HG02870 (cell line): ENCODE results near the gene CAB39.

ENCODE experiments used
- ATAC-seq: cut with Tn5 transposase; IDR thresholded peaks from one replicate; pipeline ENCODE4 v1.9.1; 2021; ENCODE audit warnings: mild to moderate bottlenecking, moderate library complexity; ENCODE audit not compliant: unreplicated experiment

CAB39 gene

GRCh38 chr2:230811508-230811907 is 98.9 kb downstream of the CAB39 start:
- no peak for ATAC-seq

DNA sequence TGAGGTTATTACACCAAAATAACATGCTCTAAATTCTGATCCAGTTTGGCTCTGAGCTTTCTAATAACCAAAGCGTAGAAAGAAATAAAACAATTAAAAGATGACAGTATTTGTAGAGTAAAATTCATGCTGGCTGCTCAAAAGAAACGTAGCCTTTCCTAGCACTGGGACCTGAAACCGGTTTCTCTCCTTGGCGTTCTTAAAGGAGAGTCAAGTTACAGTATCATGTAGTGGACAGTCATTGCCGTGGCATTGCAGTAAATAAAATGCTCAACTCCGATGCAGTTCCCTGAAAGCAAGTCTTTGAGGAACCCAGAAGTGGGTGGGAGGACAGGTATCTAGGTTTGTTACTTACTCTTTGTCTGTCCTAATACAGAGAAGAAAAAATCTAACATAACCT is 99.4 kb downstream of the CAB39 start:
- ATAC-seq, result no peak

GRCh38 chr2:230814616-230815015 is 102.0 kb downstream of the CAB39 start:
- no peak for ATAC-seq

- no peak for ATAC-seq
Measured at GRCh38 chr2:230815088-230815487, 102.4 kb downstream of the CAB39 start.

- no peak for ATAC-seq
Measured at GRCh38 chr2:230816735-230817134, 104.1 kb downstream of the CAB39 start.

GRCh38 chr2:230819433-230819832 is 106.8 kb downstream of the CAB39 start:
- no peak for ATAC-seq

DNA sequence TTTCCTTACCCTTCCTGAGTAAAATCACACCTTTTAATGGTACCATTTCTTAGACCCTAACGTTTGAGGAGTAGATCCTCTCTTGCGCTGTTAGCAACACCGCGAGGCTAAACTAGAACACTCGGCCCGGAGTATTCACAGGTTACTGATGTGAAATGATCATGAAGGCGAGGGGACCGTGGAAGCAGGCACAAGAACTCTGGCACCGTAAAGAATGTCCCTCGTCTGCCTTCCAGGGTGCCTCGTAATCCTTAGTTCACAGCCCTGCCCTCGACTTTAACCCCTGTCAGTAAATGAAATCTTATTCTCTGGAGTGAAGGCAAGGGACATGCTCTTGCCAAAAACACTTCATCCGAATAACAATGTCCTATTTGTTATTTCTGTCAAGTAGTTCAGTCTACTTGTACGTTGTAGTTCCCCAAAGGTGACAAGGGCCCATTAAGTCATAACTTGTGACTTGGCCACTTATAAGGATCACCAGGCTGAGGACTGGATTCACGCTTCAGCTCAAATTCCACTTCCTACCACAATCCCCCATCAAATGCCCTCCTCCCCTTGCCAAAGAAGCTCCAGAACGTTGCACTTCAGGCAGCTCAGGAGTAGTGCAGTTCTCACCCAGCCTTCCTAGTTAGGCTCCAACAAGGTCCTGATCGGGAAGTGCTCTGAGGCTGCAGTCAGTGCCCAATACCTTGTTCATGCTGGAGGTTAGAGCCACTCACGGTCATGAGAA is 108.8 kb downstream of the CAB39 start:
- ATAC-seq, result no peak

DNA sequence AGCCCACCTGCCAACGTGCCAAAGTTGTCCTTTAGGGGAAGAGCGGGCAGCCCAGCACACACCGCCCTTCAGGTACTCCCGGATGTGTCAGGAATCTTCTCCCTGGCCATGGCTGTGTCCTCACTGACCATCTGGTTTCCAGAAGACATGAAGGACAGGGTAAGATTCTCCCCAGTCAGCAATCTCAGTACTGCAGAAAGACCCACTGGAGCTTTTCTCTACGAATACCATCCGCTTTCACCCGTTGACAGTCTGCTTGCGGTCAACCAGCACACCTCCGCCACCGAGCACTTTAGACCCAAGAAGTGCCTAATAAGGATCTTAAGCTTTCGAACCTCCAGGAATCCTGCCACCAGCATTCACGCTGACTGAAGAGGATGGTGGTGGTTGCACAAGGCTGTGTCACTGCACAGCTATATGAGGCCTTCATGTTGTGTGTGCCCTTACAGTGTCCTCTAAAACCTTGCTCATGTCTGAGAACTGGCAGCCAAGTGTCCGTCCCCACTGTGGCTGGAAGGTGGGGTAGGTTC is 109.4 kb downstream of the CAB39 start:
- no peak for ATAC-seq

GRCh38 chr2:230823264-230823964 is 110.8 kb downstream of the CAB39 start:
- ATAC-seq, result no peak

DNA sequence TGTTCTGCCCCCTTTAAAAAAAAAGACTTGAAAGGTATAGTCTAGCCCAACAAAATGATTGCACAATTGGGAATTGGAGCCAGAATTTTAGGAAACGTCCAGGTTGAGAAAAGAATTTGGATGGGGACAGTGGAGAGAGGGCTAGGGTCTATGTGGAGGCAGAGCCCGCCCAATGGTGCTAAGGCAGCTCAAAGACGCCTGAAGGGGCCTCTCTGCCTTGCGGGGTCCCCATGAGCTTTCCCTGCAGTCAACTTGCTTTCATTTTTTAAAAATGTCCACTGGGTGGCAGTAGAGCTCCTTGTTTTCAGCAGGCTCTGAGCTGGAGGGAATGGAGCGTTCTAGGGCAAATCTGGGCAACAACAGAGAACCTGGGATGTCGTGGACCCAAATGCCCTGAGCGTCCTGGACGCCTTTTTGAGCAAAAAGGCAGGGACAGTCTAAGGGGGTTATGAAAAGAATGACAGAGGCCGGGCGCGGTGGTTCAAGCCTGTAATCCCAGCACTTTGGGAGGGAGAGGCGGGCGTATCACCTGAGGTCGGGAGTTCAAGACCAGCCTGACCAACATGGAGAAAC is 111.8 kb downstream of the CAB39 start:
- peak; percentile 52 for ATAC-seq

DNA sequence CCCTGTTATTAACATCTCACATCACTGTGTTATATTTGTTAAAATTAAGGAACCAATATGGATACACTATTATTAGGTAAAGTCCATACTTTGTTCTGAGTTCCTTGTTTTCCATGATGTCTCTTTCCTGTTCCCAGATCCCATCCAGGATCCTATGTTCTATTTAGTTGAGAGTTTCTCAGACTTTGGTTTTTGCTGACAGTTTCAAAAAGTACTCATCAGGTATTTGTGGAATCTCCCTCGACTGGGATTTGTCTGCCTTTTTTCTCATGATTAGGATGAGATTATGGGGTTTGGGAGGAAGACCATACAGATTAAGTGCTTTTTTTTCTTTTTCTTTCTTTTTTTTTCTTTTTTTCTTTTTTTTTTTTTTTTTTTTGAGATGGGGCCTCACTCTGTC is 112.7 kb downstream of the CAB39 start:
- ATAC-seq, result no peak

GRCh38 chr2:230827774-230828271 is 115.2 kb downstream of the CAB39 start:
- no peak for ATAC-seq

GRCh38 chr2:230828272-230828961 is 115.8 kb downstream of the CAB39 start:
- no peak for ATAC-seq

DNA sequence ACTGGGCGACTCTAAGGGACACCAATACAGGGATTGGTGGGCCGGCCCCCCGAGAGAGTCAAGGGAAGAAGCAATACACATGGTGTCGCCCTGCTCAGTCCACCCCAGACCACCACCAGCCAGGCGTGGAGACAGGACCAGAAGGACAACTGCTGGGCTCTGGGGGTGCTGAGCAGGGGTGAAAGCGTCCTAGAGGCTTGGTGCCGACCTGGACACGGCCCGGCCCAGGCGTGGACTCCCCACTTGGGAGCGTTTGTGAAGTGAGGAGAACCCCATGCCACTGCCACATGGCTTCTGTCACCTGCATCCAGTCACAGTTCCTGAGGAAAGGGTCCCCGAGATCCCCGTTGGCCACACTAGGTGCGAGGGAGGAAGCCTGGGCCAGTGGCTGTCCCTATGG is 116.7 kb downstream of the CAB39 start:
- no peak for ATAC-seq

GRCh38 chr2:230829959-230830358 is 117.3 kb downstream of the CAB39 start:
- no peak for ATAC-seq

GRCh38 chr2:230830428-230830827 is 117.8 kb downstream of the CAB39 start:
- ATAC-seq, result no peak

- ATAC-seq, result no peak
Measured at GRCh38 chr2:230840301-230840700, 127.7 kb downstream of the CAB39 start.

DNA sequence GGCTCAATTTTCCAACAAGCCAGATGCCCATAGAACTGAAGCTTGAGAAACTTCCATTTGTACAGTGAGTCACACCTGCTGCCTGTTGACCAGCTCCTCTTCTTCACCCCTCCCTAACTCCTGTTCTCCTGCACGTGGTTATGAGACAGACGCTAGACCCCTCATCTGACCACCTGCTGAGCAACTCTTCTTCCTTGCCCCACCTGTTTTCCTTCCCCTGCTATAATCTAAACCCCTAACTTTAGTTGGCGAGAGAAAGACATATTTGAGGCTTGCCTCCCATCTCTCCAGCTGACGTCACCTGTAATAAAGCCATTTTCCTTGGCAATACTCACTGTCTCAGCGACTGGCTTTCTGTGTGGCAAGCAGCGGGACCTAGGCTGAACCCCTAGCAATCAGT is 129.8 kb downstream of the CAB39 start:
- no peak for ATAC-seq

GRCh38 chr2:230843132-230843531 is 130.5 kb downstream of the CAB39 start:
- no peak for ATAC-seq

- ATAC-seq, result no peak
Measured at GRCh38 chr2:230846360-230846759, 133.7 kb downstream of the CAB39 start.

DNA sequence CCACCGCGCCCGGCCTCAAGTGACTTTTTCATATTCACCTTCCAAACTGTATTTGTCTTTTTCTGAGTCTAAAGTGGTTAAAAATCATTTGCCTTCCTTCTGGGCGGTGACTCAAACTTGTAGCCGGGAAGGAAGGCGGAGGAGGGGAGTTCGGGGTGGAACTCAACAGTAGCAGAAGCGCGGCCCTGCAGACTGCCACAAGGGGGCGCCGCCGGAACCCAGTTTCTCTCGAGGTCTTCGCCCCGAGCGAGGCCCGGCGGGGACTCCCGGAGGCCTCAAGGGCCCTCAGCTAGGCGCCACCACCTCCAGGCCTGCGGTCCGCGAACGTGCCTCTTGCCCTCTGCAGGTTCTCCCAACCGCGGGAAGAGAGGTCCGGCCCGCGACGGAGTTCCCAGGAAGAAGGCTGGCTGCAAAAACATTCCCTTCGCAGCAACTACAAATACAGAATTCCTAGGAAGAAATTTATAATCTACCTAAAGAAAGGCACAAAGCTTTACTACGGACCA is 135.3 kb downstream of the CAB39 start:
- ATAC-seq, result peak; percentile 93
